ENCODE data around the gene RYR2. TPM values are rescaled to one million over a fixed set of nuclear protein-coding genes. Genes with fewer than 3 reads are reported as not detected.

The RYR2 gene
- total RNA-seq, 2 experiments from 2014 or later, result not detected

DNA sequence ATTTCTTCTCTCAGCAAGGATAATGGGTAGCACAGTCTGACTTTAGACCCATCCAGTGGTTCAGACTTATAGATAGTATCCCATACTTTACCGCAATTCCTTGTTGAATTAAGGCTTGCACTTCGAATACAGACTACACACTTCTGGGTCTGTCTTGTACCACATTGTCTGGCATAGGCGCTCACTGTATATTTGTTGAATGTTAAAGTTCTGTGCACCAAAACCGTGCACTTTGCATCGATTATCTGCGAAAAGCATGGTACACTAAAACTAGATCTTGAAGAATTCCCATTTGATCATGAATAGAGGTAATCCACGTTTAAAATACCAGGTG is 556 bp upstream of the RYR2 start:
- H3K27ac Mint-ChIP-seq, result no peak overlapping the region
- peaks cover 53% of the 10 kb centered on the region for H3K27me3 Mint-ChIP-seq
- ChIA-PET CTCF (no interaction called here), POLR2A (no interaction called here)
- H3K4me1 Mint-ChIP-seq, result peaks cover 6% of the 10 kb centered on the region
- DNase-seq, result no peak
- H3K9me3 Mint-ChIP-seq, result no peaks in the 10 kb centered on the region
- peak overlapping the region; percentile 25 for H3K4me3 Mint-ChIP-seq
- peaks cover 2% of the 10 kb centered on the region for H3K36me3 Mint-ChIP-seq (ENCODE audit: low read depth)

DNA sequence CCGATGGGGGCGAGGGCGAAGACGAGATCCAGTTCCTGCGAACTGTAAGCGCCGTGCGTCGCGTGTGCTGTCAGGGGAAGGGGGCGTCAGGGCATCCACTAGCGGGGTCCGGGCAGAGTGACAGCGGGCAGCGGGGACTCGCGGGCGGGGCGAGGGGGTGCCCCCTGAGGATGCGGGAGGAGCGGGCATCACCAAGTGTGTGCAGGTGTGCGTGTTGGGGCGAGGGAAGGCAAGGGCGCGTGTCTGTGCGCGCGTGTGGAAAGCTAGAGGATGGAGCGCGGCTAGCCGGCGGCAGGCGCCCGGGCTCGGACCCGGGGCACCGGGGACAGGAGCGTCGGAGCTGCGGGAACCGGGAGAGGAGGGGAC is 525 bp downstream of the RYR2 start:
- ChIA-PET POLR2A (no interaction called here), CTCF (no interaction called here)
- H3K4me3 Mint-ChIP-seq, result no peak overlapping the region
- H3K4me1 Mint-ChIP-seq, result peaks cover 6% of the 10 kb centered on the region
- H3K36me3 Mint-ChIP-seq (ENCODE audit: low read depth), result peaks cover 2% of the 10 kb centered on the region
- no peak for DNase-seq
- H3K9me3 Mint-ChIP-seq, result no peaks in the 10 kb centered on the region
- H3K27me3 Mint-ChIP-seq, result peaks cover 53% of the 10 kb centered on the region
- peak overlapping the region; percentile 39 for H3K27ac Mint-ChIP-seq

DNA sequence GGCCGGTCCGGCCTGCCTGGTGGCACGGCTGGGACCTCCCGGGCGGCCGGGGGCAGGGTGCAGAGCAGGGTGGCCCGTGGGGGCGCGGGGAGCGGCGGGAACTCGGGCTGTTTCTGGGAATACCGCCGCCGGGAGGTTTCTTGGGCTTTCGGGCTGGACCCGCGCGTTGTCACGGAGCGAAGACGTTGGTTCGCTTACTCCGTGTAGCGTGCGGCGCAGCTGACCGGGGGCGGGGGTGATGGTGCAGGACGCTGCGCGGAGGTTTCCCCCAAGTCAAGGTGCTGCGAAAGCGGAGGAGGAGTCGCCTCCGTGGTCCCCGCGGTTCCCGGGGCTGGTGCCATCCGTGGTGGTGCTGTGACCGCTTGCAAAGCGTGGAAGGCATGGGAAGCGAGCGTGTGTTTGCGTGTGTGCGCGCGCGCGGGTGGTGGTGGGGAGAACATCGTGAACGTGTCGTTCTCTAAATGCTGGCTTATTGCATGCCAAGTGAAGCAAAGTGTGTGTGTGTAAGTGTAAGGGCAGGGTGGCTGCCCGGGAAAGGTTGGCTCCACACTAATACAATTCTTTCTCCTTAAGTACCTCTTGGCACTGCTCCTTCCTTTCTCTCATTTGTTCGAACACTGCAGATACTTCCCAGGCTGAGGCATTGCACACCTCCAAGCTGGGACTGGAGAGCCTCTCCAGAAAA is 1.1 kb downstream of the RYR2 start:
- CTCF ChIA-PET, result no interaction called here
- peak overlapping the region; percentile 17 for H3K4me3 Mint-ChIP-seq

DNA sequence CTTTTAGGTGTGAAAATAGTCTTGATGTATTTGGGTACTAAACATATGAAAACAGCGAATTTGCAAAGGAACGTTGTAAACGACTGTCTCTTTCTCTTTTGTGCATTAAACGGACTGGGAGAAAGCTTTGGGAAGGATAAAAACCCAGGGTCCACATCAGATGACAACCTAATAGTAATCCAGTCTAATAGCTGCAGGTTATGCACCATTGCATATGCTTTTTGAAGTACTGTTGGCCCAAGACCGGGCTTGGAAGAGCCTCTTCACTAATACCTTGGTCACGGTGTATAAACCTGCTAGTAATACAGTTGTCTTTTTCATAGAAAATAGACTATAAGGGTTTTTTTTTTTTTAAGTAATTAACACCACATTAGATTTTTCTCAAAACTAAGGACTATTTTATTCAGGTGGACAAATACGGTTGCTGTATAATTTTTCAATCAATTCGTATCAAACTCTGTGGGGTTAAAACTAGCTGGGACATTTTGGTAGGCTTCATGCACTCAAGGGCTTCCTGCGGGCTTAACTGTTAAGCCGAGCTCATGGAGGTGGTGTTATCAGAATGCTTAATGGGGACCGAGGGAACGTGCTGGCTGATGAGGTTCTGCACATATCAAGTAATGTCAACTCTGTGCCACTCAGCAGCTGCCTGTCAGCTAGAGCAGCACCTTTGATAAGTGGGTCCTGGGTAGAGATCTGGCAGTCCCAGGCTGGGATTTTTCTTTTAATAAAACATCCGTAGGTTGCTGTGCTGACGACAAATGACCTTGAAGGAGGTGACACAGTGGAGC is 2.1 kb downstream of the RYR2 start:
- DNase-seq, result no peak
- CTCF ChIA-PET, result no interaction called here
- Mint-ChIP-seq H3K27ac (no peak overlapping the region), H3K36me3 (ENCODE audit: low read depth) (peaks cover 2% of the 10 kb centered on the region), H3K9me3 (no peaks in the 10 kb centered on the region), H3K4me1 (peaks cover 6% of the 10 kb centered on the region), H3K27me3 (peaks cover 47% of the 10 kb centered on the region), H3K4me3 (no peak overlapping the region)
- POLR2A ChIA-PET, result interaction anchor here (0.5 kb wide), 1 partner anchor 521 kb away, joined by 4 read pairs; no protein-coding TSS in a partner anchor

More for the DNA sequence above, 1.1 kb downstream of the RYR2 start:
- Mint-ChIP-seq H3K27me3 (peaks cover 53% of the 10 kb centered on the region), H3K4me1 (peaks cover 6% of the 10 kb centered on the region), H3K9me3 (no peaks in the 10 kb centered on the region), H3K36me3 (ENCODE audit: low read depth) (peaks cover 2% of the 10 kb centered on the region), H3K27ac (no peak overlapping the region)
- POLR2A ChIA-PET, result no interaction called here
- DNase-seq, result no peak

DNA sequence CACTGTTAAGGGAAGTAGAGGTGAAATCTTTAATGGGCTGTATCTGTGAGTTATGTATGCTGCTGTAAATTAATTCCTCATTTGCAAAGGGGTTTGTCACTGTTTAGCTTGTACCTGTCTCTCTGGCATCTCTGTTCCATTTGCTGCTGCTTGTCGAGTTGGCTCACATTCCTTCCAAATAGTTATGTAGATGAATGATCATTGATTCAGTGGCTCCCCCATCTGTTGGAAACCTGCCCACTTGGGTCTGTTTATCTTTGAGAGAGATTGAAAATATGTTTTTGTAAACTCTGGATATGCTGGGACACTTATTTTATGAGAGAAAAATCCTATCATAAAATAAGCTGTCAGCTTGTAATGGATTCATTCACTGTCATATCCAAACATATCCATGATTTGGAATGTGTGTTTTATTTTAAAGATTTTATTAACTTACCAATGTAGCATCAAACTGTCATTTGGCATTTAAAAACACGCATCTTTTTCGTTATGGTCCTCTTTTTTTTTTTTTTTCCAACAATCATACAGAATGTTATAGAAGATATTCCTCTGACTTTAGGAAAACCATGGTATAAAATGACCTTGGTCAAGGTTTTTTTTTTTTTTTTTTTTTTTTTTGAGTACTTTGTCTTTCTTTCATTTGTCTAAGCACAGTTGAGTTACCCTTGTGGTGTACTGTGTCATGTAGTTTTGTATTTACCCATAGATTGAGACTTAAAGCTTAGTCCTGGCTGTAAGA is 3.5 kb downstream of the RYR2 start:
- ChIA-PET POLR2A (no interaction called here), CTCF (no interaction called here)
- H3K4me1 Mint-ChIP-seq, result peaks cover 6% of the 10 kb centered on the region
- no peak for DNase-seq
- H3K4me3 Mint-ChIP-seq, result no peak overlapping the region
- H3K27ac Mint-ChIP-seq, result no peak overlapping the region
- H3K27me3 Mint-ChIP-seq, result peaks cover 49% of the 10 kb centered on the region
- no peaks in the 10 kb centered on the region for H3K9me3 Mint-ChIP-seq
- peaks cover 2% of the 10 kb centered on the region for H3K36me3 Mint-ChIP-seq (ENCODE audit: low read depth)

DNA sequence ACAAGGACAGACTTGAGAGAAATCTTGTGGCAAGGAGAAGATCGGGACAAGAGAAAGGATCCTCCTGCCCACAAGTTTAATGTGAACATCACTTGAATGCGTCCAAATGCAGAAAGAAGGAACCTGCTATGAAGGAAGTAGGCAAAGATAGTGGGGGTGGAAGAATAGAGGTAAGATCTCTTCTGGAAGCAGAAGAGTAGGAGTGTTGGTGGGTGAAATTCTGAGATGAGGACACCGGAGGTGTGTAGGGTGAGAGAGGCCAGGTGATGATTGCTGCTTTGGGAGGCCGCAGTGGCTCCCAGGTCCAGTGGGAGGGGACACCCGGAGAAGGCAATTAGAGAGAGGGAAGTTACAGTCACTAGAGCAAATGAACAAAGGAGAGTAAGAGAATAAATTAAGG is 6.8 kb downstream of the RYR2 start:
- CTCF ChIA-PET, result interaction anchor here (0.9 kb wide), 1 partner anchor 10 kb away, joined by 3 read pairs; no protein-coding TSS in a partner anchor
- POLR2A ChIA-PET, result no interaction called here
- H3K27ac Mint-ChIP-seq, result no peak overlapping the region

DNA sequence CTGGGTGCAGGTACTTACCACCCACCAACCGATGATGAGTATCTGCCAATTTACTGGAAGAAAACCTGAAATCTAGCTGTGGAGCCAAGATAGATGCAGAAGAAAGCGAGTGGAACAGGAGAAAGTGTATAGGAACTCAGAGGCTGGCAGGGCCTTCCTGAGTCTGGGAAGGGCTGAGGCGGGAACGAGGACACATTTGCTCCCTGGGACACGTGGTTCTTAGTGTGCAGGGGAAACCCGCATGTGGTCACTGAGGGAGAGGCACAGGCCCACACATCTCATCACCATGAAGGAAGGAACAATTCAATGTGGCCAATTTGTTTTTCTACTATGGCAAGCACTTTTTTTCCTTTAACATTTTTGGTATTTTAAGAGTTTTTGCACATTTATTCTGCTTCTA is 8.2 kb downstream of the RYR2 start:
- Mint-ChIP-seq H3K4me3 (no peak overlapping the region), H3K27me3 (peaks cover 18% of the 10 kb centered on the region), H3K4me1 (no peaks in the 10 kb centered on the region), H3K9me3 (no peaks in the 10 kb centered on the region), H3K27ac (no peak overlapping the region), H3K36me3 (ENCODE audit: low read depth) (no peaks in the 10 kb centered on the region)
- POLR2A ChIA-PET, result no interaction called here
- CTCF ChIA-PET, result no interaction called here
- DNase-seq, result no peak

More for the DNA sequence above, 6.8 kb downstream of the RYR2 start:
- Mint-ChIP-seq H3K4me3 (no peak overlapping the region), H3K9me3 (no peaks in the 10 kb centered on the region), H3K36me3 (ENCODE audit: low read depth) (no peaks in the 10 kb centered on the region), H3K27me3 (peaks cover 27% of the 10 kb centered on the region), H3K4me1 (no peaks in the 10 kb centered on the region)
- DNase-seq, result no peak

DNA sequence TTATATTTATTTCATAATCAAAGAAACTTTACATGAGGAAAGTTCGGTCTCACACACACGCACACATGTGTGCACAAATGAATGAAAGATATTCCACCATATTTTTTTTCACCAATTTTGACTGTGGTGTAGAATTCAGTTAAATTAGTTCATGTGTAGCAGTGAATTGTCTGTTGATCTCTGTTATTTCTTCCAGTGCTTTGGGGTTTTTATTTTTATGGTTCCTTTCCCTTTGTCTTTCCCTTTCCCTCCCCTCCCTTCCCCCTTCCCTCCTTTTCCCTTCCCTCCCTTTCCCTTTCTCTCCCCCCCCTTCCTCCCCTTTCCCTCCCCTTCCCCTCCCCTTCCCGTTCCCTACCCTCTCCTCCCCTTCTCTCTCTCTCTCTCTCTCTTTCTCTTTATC is 8.9 kb downstream of the RYR2 start:
- Mint-ChIP-seq H3K4me3 (no peak overlapping the region), H3K36me3 (ENCODE audit: low read depth) (no peaks in the 10 kb centered on the region), H3K27ac (no peak overlapping the region), H3K9me3 (no peaks in the 10 kb centered on the region), H3K4me1 (no peaks in the 10 kb centered on the region), H3K27me3 (peaks cover 14% of the 10 kb centered on the region)
- DNase-seq, result no peak
- POLR2A ChIA-PET, result no interaction called here
- CTCF ChIA-PET, result no interaction called here

DNA sequence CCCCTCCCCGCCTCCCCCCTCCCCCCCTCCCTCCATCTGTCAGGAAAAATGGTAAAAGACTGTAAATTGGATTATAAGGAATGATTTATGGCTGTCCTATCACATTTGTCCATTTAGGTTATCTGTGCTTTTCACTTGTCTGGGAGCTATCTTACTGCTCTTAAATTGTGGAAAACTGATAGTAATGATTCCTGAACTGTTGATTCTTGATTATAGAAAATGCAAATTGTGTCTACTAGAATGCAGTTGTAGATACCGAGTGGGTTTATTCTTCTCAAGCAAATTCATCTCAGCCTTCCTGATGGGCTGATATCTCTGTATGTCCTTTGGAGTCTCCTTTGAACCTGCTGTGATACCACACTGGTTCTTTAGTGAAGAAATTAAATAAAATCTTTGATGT is 12.3 kb downstream of the RYR2 start:
- Mint-ChIP-seq H3K27me3 (peaks cover 11% of the 10 kb centered on the region), H3K27ac (no peak overlapping the region), H3K9me3 (no peaks in the 10 kb centered on the region), H3K4me3 (no peak overlapping the region), H3K36me3 (ENCODE audit: low read depth) (no peaks in the 10 kb centered on the region), H3K4me1 (no peaks in the 10 kb centered on the region)
- ChIA-PET POLR2A (no interaction called here), CTCF (no interaction called here)
- DNase-seq, result no peak

DNA sequence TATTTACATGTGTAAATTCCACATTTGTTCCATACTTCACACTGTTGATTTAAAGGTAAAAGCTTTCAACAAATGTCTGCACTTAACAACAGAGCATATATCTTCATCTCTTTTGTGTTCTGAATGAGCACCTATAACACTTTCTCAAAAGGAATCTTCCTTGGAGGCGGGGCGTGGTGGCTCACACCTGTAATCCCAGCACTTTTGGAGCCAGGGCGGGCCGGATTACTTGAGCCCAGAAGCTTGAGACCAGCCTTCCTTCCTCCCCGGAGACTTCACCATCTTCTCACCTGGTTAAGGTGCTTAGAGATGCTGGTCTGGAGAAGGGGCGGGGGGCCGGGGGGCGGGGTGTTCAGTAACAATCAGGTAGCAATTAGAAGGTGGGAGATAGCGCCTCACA is 16.5 kb downstream of the RYR2 start:
- Mint-ChIP-seq H3K36me3 (ENCODE audit: low read depth) (no peaks in the 10 kb centered on the region), H3K9me3 (no peaks in the 10 kb centered on the region), H3K27me3 (peaks cover 3% of the 10 kb centered on the region), H3K4me3 (no peak overlapping the region), H3K27ac (no peak overlapping the region), H3K4me1 (no peaks in the 10 kb centered on the region)
- ChIA-PET POLR2A (no interaction called here), CTCF (no interaction called here)
- DNase-seq, result no peak

DNA sequence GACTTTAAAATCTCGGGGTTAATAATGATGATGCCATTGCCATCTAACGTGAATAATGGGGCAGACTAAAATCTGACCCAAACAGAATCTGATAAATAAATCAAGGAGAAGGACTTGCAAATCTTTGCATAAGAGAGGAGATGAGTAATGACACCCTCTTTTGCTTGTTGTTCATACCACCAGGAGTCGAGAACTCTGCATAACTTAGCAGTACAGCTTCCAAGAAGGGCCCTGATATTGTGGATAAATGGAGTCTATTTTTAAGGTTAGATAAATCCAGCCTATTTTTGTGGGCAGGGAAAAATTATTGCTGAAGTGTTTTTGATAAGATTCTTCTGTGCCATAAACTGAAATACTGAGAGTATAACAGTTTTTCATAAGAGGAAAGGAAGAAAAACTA is 17.3 kb downstream of the RYR2 start:
- Mint-ChIP-seq H3K9me3 (no peaks in the 10 kb centered on the region), H3K4me3 (no peak overlapping the region), H3K36me3 (ENCODE audit: low read depth) (no peaks in the 10 kb centered on the region), H3K4me1 (no peaks in the 10 kb centered on the region), H3K27ac (no peak overlapping the region), H3K27me3 (peaks cover 3% of the 10 kb centered on the region)
- ChIA-PET POLR2A (no interaction called here), CTCF (no interaction called here)
- DNase-seq, result no peak

DNA sequence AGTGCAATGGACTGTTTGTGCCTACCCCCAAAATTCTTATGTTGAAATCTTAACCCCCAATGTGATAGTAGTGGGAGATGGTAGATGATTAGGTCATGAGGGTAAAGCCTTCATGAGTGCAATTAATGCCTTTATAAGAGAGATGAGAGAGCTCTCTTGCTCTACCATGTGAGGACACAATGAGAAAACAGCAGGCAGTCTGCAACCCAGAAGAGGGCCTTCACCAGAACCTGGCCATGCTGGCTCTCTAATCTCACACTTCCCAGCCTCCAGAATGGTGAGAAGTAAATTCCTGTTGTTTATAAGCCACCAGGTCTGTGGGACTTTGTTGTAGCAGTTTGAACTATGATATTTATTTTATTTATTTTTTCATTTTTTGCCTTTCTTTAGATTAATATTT is 21.0 kb downstream of the RYR2 start:
- ChIA-PET CTCF (no interaction called here), POLR2A (no interaction called here)
- Mint-ChIP-seq H3K27me3 (peaks cover 2% of the 10 kb centered on the region), H3K9me3 (no peaks in the 10 kb centered on the region), H3K36me3 (ENCODE audit: low read depth) (no peaks in the 10 kb centered on the region), H3K27ac (no peak overlapping the region), H3K4me1 (no peaks in the 10 kb centered on the region), H3K4me3 (no peak overlapping the region)
- no peak for DNase-seq

DNA sequence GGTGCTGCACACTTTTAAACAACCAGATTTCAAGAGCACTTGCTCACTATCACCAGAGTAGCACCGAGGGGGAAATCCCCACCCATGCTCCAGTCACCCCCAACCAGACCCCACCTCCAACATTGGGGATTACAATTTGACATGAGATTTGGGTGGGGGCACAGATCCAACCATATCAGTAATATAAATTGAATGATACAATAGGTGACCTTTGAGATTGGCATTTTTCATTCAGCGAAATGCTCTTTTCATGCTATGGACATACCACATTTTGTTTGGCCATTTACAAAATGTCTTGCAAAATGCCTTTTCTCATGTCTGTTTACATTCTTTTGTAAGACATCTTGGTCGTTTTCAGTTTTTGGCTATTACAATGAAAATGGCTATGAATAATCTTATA is 23.9 kb downstream of the RYR2 start:
- POLR2A ChIA-PET, result no interaction called here
- CTCF ChIA-PET, result no interaction called here
- no peaks in the 10 kb centered on the region for H3K4me1 Mint-ChIP-seq
- DNase-seq, result no peak
- H3K36me3 Mint-ChIP-seq (ENCODE audit: low read depth), result no peaks in the 10 kb centered on the region
- H3K9me3 Mint-ChIP-seq, result no peaks in the 10 kb centered on the region
- peaks cover 6% of the 10 kb centered on the region for H3K27me3 Mint-ChIP-seq
- no peak overlapping the region for H3K4me3 Mint-ChIP-seq
- no peak overlapping the region for H3K27ac Mint-ChIP-seq

All from activated CD4-positive, alpha-beta T cell treated with anti-CD3 and anti-CD28 coated beads, Interleukin-2, amount 10 ng/mL, durations not matched to agents 7 days and 5 days (primary cell).